ENCODE data around the gene DNAH14. TPM values are rescaled to one million over a fixed set of nuclear protein-coding genes. Genes with fewer than 3 reads are reported as not detected.
"Not testable (repeated sequence)": the region's sequence is repeated elsewhere in the genome, so short reads cannot be mapped to it uniquely, and the experiment has no call there.

DNAH14 gene
- 10 to 100 TPM; 36.6 to 41.6 TPM for total RNA-seq
- 40.1 TPM for polyA plus RNA-seq (2013, experiment 1 of 2)
- polyA plus RNA-seq (2013, experiment 2 of 2): 44.8 TPM
- long read RNA-seq, experiment 1, partial matches to known transcripts: 4 of 12 reads
- long read RNA-seq, experiment 1, other reads (novel, unspliced or antisense): 6 of 12 reads
- long read RNA-seq, experiment 2, transcript DNAH14-205 (7 exons, 1,103 nt): major isoform, 6 of 27 reads
- long read RNA-seq, experiment 2, partial matches to known transcripts: 5 of 27 reads
- long read RNA-seq, experiment 2, other reads (novel, unspliced or antisense): 16 of 27 reads
- long read RNA-seq, experiment 3, transcript DNAH14-205 (7 exons, 1,103 nt): major isoform, 15 of 57 reads
- long read RNA-seq, experiment 3, partial matches to known transcripts: 17 of 57 reads
- long read RNA-seq, experiment 3, other reads (novel, unspliced or antisense): 23 of 57 reads
- long read RNA-seq, experiment 4, transcript DNAH14-205 (7 exons, 1,103 nt): major isoform, 23 of 58 reads
- long read RNA-seq, experiment 4, partial matches to known transcripts: 3 of 58 reads
- long read RNA-seq, experiment 4, other reads (novel, unspliced or antisense): 32 of 58 reads

DNA sequence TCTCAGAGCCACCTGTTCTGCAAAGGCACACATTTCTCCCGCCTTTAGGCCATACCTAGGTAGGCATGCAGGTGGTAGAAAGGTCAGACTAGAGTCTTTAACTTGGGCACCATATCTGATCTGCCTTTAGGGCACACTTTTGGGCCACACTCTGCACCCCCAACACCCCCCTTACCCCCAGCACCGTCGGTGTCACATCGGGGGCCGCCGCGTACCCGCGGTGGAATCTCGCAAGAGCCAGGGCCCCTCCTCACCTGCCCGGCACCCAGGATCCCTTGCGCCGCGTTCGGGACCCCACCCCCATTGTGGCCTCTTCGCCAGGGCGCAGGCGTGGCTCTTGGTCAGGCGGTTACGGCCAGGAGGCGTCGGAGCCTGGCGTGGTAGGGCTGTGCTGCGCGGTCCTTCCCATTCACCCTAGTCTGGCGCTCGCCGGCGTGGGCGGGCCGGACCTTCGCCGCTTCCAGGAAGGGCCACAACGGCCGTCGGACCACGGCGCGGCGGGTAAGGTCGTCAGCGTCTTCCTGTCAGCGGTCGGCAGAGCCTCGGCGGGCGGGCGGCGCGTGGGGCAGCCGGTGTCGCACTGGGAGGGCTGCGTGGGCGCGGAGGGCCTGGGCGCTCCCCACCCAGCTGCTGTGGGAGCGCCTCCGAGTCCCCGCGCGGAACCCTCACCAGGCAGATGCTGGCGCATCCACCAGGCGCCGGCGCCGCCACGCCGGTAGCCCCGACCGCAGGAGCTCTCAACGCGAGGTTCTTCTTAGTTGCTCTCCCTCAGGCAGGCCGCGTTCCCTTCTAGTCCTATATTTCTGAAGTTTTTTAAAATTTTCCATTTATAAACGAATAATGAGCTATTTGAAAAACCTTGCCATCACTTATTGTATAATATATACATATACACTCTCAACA, at the start of gene DNAH14:
TSS of gene DNAH14 (plus strand) at position 341 of the 903 bp plus-strand sequence. CDS start 23,028 bp downstream, outside the sequence.
- peak within 1 kb of the TSS; percentile 78 for H3K27ac Mint-ChIP-seq
- H3K4me3 Mint-ChIP-seq: peak within 1 kb of the TSS; percentile 69
- H3K4me3 ChIP-seq (ENCODE audit: low read length): peak within 1 kb of the TSS; percentile 80
- peak within 1 kb of the TSS; percentile 48 for H3K9ac ChIP-seq (ENCODE audit: extremely low read depth, low read length, poor library complexity, severe bottlenecking)
- H3K9me3 ChIP-seq (ENCODE audit: control insufficient read depth, low read length): peaks cover 34% of the 10 kb centered on the region
- no peaks in the 10 kb centered on the region for H3K4me1 ChIP-seq (ENCODE audit: control insufficient read depth, insufficient read depth, low read length)
- TF ChIP-seq, protein P1, sequence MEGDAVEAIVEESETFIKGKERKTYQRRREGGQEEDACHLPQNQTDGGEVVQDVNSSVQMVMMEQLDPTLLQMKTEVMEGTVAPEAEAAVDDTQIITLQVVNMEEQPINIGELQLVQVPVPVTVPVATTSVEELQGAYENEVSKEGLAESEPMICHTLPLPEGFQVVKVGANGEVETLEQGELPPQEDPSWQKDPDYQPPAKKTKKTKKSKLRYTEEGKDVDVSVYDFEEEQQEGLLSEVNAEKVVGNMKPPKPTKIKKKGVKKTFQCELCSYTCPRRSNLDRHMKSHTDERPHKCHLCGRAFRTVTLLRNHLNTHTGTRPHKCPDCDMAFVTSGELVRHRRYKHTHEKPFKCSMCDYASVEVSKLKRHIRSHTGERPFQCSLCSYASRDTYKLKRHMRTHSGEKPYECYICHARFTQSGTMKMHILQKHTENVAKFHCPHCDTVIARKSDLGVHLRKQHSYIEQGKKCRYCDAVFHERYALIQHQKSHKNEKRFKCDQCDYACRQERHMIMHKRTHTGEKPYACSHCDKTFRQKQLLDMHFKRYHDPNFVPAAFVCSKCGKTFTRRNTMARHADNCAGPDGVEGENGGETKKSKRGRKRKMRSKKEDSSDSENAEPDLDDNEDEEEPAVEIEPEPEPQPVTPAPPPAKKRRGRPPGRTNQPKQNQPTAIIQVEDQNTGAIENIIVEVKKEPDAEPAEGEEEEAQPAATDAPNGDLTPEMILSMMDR (conservative IDR thresholded peaks at IDR 0.05): no peak
- peaks cover 40% of the 10 kb centered on the region for H3K9me3 Mint-ChIP-seq
- H3K36me3 Mint-ChIP-seq (ENCODE audit: low read depth): peaks cover 27% of the 10 kb centered on the region
- H3K27me3 Mint-ChIP-seq (ENCODE audit: insufficient read depth): peaks cover 27% of the 10 kb centered on the region
- DNase-seq: peak; percentile 95
- H3K4me1 Mint-ChIP-seq: no peaks in the 10 kb centered on the region
- H3K27ac ChIP-seq (ENCODE audit: low read depth, low read length): no peak within 1 kb of the TSS
- 3 to 6% methylated on average over 11 to 74 of the region's 75 CpGs for WGBS, 2 experiments (ENCODE audit: insufficient coverage in 1 of 2, insufficient read length in 1 of 2)
- H3K27me3 ChIP-seq (ENCODE audit: control insufficient read depth, insufficient read depth, low read length, poor library complexity, severe bottlenecking): peaks cover 19% of the 10 kb centered on the region
- H3K36me3 ChIP-seq (ENCODE audit: control insufficient read depth, insufficient read depth, low read length): peaks cover 3% of the 10 kb centered on the region

- 43 to 56% methylated on average over 6 to 8 of the region's 8 CpGs for WGBS, 2 experiments (ENCODE audit: insufficient coverage in 1 of 2, insufficient read length in 1 of 2)
- Mint-ChIP-seq H3K9me3 (peaks cover 14% of the 10 kb centered on the region), H3K27me3 (ENCODE audit: insufficient read depth) (peaks cover 3% of the 10 kb centered on the region), H3K27ac (peak overlapping the region; percentile 35), H3K36me3 (ENCODE audit: low read depth) (peaks cover 4% of the 10 kb centered on the region), H3K4me1 (peaks cover 40% of the 10 kb centered on the region), H3K4me3 (no peak overlapping the region)
- Histone ChIP-seq H3K27ac (ENCODE audit: low read depth, low read length) (no peak overlapping the region), H3K36me3 (ENCODE audit: control insufficient read depth, insufficient read depth, low read length) (no peaks in the 10 kb centered on the region), H3K27me3 (ENCODE audit: control insufficient read depth, insufficient read depth, low read length, poor library complexity, severe bottlenecking) (no peaks in the 10 kb centered on the region), H3K9ac (ENCODE audit: extremely low read depth, low read length, poor library complexity, severe bottlenecking) (no peak overlapping the region), H3K4me1 (ENCODE audit: control insufficient read depth, insufficient read depth, low read length) (peaks cover 7% of the 10 kb centered on the region), H3K9me3 (ENCODE audit: control insufficient read depth, low read length) (peaks cover 13% of the 10 kb centered on the region), H3K4me3 (ENCODE audit: low read length) (no peak overlapping the region)
- TF ChIP-seq, protein P1 (conservative IDR thresholded peaks at IDR 0.05): no peak
- DNase-seq: peak; percentile 87
These were observed 48.7 kb upstream of the DNAH14 start for GRCh38 chr1:224880593-224881307.

- not testable (repeated sequence) for H3K27me3 ChIP-seq (ENCODE audit: control insufficient read depth, insufficient read depth, low read length, poor library complexity, severe bottlenecking); H3K4me1 ChIP-seq (ENCODE audit: control insufficient read depth, insufficient read depth, low read length); H3K36me3 ChIP-seq (ENCODE audit: control insufficient read depth, insufficient read depth, low read length); H3K9ac ChIP-seq (ENCODE audit: extremely low read depth, low read length, poor library complexity, severe bottlenecking); H3K27me3 Mint-ChIP-seq (ENCODE audit: insufficient read depth); H3K4me3 Mint-ChIP-seq; H3K36me3 Mint-ChIP-seq (ENCODE audit: low read depth); H3K27ac ChIP-seq (ENCODE audit: low read depth, low read length); DNase-seq; H3K4me3 ChIP-seq (ENCODE audit: low read length)
- H3K4me1 Mint-ChIP-seq: peaks cover 36% of the 10 kb centered on the region
- H3K9me3 ChIP-seq (ENCODE audit: control insufficient read depth, low read length): peaks cover 18% of the 10 kb centered on the region
- peak overlapping the region; percentile 35 for H3K27ac Mint-ChIP-seq
- peaks cover 19% of the 10 kb centered on the region for H3K9me3 Mint-ChIP-seq
- 94% methylated on average over 3 to 5 of the region's 5 CpGs for WGBS, 2 experiments (ENCODE audit: insufficient coverage in 1 of 2, insufficient read length in 1 of 2)
These were observed 48.2 kb upstream of the DNAH14 start for GRCh38 chr1:224881308-224881692.
